Type B pancreatic cell (in vitro differentiated cells): ENCODE measurements around the gene CHRM4. TPM values are rescaled to one million over a fixed set of nuclear protein-coding genes. Genes with fewer than 3 reads are reported as not detected.
A peak's percentile ranks its signal among the peaks of the same experiment; 100 is the strongest.

Source experiments
- DNase-seq: peaks from one replicate; pipeline ENCODE4 v3.0.0; 2021; ENCODE audit warnings: mixed read lengths; ENCODE audit not compliant: unreplicated experiment; ENCODE audit errors: extremely low spot score
- H3K27ac Mint-ChIP-seq: 2 replicates; pipeline ENCODE4 v1.8.0; 2021; ENCODE audit warnings: mild to moderate bottlenecking, mixed read lengths
- H3K27me3 Mint-ChIP-seq: 2 replicates; pipeline ENCODE4 v1.8.0; 2021; ENCODE audit warnings: mixed read lengths
- H3K36me3 Mint-ChIP-seq: 2 replicates; pipeline ENCODE4 v1.8.0; 2021; ENCODE audit warnings: mixed read lengths
- H3K4me1 Mint-ChIP-seq: one replicate; pipeline ENCODE4 v1.8.0; 2021; ENCODE audit warnings: mixed read lengths; ENCODE audit not compliant: unreplicated experiment
- H3K4me3 Mint-ChIP-seq: 2 replicates; pipeline ENCODE4 v1.8.0; 2021; ENCODE audit warnings: mild to moderate bottlenecking, mixed read lengths
- H3K9me3 Mint-ChIP-seq: 2 replicates; pipeline ENCODE4 v1.8.0; 2021; ENCODE audit warnings: mixed read lengths
- CTCF ChIP-seq: fragments of 200-600 bp; sonication (generic); conservative IDR thresholded peaks from 2 replicates; pipeline ENCODE4 v1.5.0; 2021; ENCODE audit warnings: antibody characterized with exemption, mild to moderate bottlenecking
- total RNA-seq: library from RNA; stranded (reverse); gene quantifications from 2 replicates; pipeline ENCODE4 v1.2.1, GENCODE V29; 2021; ENCODE audit warnings: low replicate concordance

Gene CHRM4
- total RNA-seq, 1 donor from 2014 or later: 1.0 TPM

- no peak overlapping the region for H3K4me3 Mint-ChIP-seq
- H3K27ac Mint-ChIP-seq: no peak overlapping the region
- TF ChIP-seq CTCF: no peak
Measured at GRCh38 chr11:46404476-46405017, 13.0 kb upstream of the CHRM4 start.

GRCh38 chr11:46402957-46403902, 11.7 kb upstream of the CHRM4 start:
- H3K4me3 Mint-ChIP-seq: no peak overlapping the region
- no peak for DNase-seq
- no peak overlapping the region for H3K27ac Mint-ChIP-seq
- no peaks in the 10 kb centered on the region for H3K9me3 Mint-ChIP-seq
- peaks cover 14% of the 10 kb centered on the region for H3K4me1 Mint-ChIP-seq
- no peak for TF ChIP-seq CTCF
- H3K27me3 Mint-ChIP-seq: no peaks in the 10 kb centered on the region
- peaks cover 8% of the 10 kb centered on the region for H3K36me3 Mint-ChIP-seq

More at GRCh38 chr11:46404476-46405017, 13.0 kb upstream of the CHRM4 start:
- H3K36me3 Mint-ChIP-seq: peaks cover 8% of the 10 kb centered on the region
- H3K4me1 Mint-ChIP-seq: peaks cover 14% of the 10 kb centered on the region
- DNase-seq: no peak
- no peaks in the 10 kb centered on the region for H3K9me3 Mint-ChIP-seq
- H3K27me3 Mint-ChIP-seq: no peaks in the 10 kb centered on the region

- no peak for TF ChIP-seq CTCF
- H3K36me3 Mint-ChIP-seq: no peaks in the 10 kb centered on the region
- peaks cover 7% of the 10 kb centered on the region for H3K4me1 Mint-ChIP-seq
- no peak overlapping the region for H3K4me3 Mint-ChIP-seq
- no peak for DNase-seq
- no peak overlapping the region for H3K27ac Mint-ChIP-seq
- H3K9me3 Mint-ChIP-seq: no peaks in the 10 kb centered on the region
- H3K27me3 Mint-ChIP-seq: peaks cover 16% of the 10 kb centered on the region
Measured at GRCh38 chr11:46397526-46397925, 6.0 kb upstream of the CHRM4 start.

GRCh38 chr11:46393759-46394158, 2.2 kb upstream of the CHRM4 start:
- Mint-ChIP-seq H3K36me3 (no peaks in the 10 kb centered on the region), H3K4me3 (peak overlapping the region; percentile 87), H3K9me3 (no peaks in the 10 kb centered on the region), H3K27ac (no peak overlapping the region), H3K27me3 (peaks cover 38% of the 10 kb centered on the region), H3K4me1 (peaks cover 8% of the 10 kb centered on the region)
- TF ChIP-seq CTCF: no peak
- DNase-seq: no peak

GRCh38 chr11:46393231-46393616, 1.6 kb upstream of the CHRM4 start:
- H3K27me3 Mint-ChIP-seq: peaks cover 43% of the 10 kb centered on the region
- H3K36me3 Mint-ChIP-seq: no peaks in the 10 kb centered on the region
- no peak for DNase-seq
- peaks cover 14% of the 10 kb centered on the region for H3K4me1 Mint-ChIP-seq
- H3K9me3 Mint-ChIP-seq: no peaks in the 10 kb centered on the region
- TF ChIP-seq CTCF: no peak
- H3K4me3 Mint-ChIP-seq: peak overlapping the region; percentile 87
- peak overlapping the region; percentile 61 for H3K27ac Mint-ChIP-seq
